Osteoblast (primary cell): ENCODE results near the gene PIK3IP1. TPM values are rescaled to one million over a fixed set of nuclear protein-coding genes. Genes with fewer than 3 reads are reported as not detected.
"Not testable (repeated sequence)": the region's sequence is repeated elsewhere in the genome, so short reads cannot be mapped to it uniquely, and the experiment has no call there.

Source experiments
- DNase-seq: peaks from one replicate; pipeline ENCODE4 v3.0.0; 2011; ENCODE audit warnings: low spot score, mixed read lengths; ENCODE audit not compliant: insufficient read length; ENCODE audit errors: missing footprints
- H2AFZ ChIP-seq: 2 replicates; pipeline ENCODE4 v1.6.0; 2011; ENCODE audit warnings: mild to moderate bottlenecking, low read length
- H3K27ac ChIP-seq: 2 replicates; pipeline ENCODE4 v1.5.1; 2011; ENCODE audit warnings: mild to moderate bottlenecking, low read depth, low read length, moderate library complexity
- H3K27me3 ChIP-seq: 2 replicates; pipeline ENCODE4 v1.6.0; 2012; ENCODE audit warnings: mild to moderate bottlenecking, control low read depth, inconsistent platforms, low read length, moderate library complexity; ENCODE audit not compliant: insufficient read depth
- H3K36me3 ChIP-seq: 2 replicates; pipeline ENCODE4 v1.5.1; 2011; ENCODE audit warnings: mild to moderate bottlenecking, low read length, control low read depth, moderate library complexity; ENCODE audit not compliant: insufficient read depth
- H3K4me1 ChIP-seq: 2 replicates; pipeline ENCODE4 v1.5.1; 2011; ENCODE audit warnings: mild to moderate bottlenecking, low read length, control low read depth, moderate library complexity; ENCODE audit not compliant: insufficient read depth
- H3K4me2 ChIP-seq: 2 replicates; pipeline ENCODE4 v1.6.0; 2011; ENCODE audit warnings: mild to moderate bottlenecking, low read length; ENCODE audit not compliant: insufficient read depth
- H3K4me3 ChIP-seq: fragments of 200-600 bp; sonication (generic); 3 replicates; pipeline ENCODE4 v1.5.1; 2012; ENCODE audit warnings: mild to moderate bottlenecking, low read length, inconsistent platforms; ENCODE audit not compliant: insufficient read depth
- H3K79me2 ChIP-seq: 2 replicates; pipeline ENCODE4 v1.6.0; 2012; ENCODE audit warnings: mild to moderate bottlenecking, low read length, control low read depth, inconsistent platforms; ENCODE audit not compliant: insufficient read depth
- H3K9me3 ChIP-seq: 2 replicates; pipeline ENCODE4 v1.5.1; 2011; ENCODE audit warnings: low read depth, low read length, control low read depth
- H4K20me1 ChIP-seq: 2 replicates; pipeline ENCODE4 v1.6.0; 2012; ENCODE audit warnings: mild to moderate bottlenecking, low read length, control low read depth; ENCODE audit not compliant: insufficient read depth
- CTCF ChIP-seq: IDR thresholded peaks from 2 replicates; pipeline ENCODE4 v1.5.1; 2011; ENCODE audit warnings: mild to moderate bottlenecking, low read depth, low read length, moderate library complexity; ENCODE audit errors: extremely low read depth
- total RNA-seq: library from RNA; depleted of rRNA; stranded (reverse); fragments of >200 nt; gene quantifications from 2 replicates; pipeline ENCODE4 v1.2.3, GENCODE V29; 2012

The PIK3IP1 gene
- total RNA-seq, 1 donor: 31.5 TPM

DNA sequence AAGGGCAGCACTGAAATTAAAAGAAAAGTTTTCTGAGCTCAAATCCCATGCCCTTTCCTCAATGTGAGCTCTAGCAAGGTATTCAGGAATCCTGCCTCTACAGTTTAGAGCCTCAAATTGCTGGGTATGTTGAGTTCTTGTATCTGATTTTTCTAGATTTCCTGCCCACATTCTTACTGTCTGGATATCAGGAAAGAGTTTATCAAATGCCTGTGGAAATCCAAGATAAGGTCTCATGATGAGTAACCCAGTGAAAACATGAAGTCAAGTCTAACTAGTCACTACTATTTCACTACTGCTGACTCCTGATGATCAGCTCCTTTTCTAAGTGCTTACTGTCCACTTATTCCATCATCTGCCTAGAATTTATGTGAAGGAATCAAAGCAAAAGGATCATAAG is 50.4 kb downstream of the PIK3IP1 start:
- Histone ChIP-seq H2AFZ (no peak overlapping the region), H3K4me3 (no peak overlapping the region), H3K4me2 (peak overlapping the region; percentile 28), H3K4me1 (peaks cover 55% of the 10 kb centered on the region), H4K20me1 (no peaks in the 10 kb centered on the region), H3K36me3 (no peaks in the 10 kb centered on the region), H3K27me3 (no peaks in the 10 kb centered on the region), H3K79me2 (no peaks in the 10 kb centered on the region), H3K27ac (peak overlapping the region; percentile 54), H3K9me3 (no peaks in the 10 kb centered on the region)
- peak; percentile 95 for DNase-seq
- TF ChIP-seq CTCF: peak; percentile 33

- Histone ChIP-seq H3K27ac (peak overlapping the region; percentile 54), H3K4me2 (peak overlapping the region; percentile 28), H3K36me3 (no peaks in the 10 kb centered on the region), H3K4me1 (peaks cover 55% of the 10 kb centered on the region), H3K4me3 (no peak overlapping the region), H2AFZ (no peak overlapping the region), H3K79me2 (no peaks in the 10 kb centered on the region), H3K9me3 (no peaks in the 10 kb centered on the region), H4K20me1 (no peaks in the 10 kb centered on the region), H3K27me3 (no peaks in the 10 kb centered on the region)
- DNase-seq: no peak
- TF ChIP-seq CTCF: no peak
Observed at GRCh38 chr22:31241200-31241599, 51.1 kb downstream of the PIK3IP1 start.

DNA sequence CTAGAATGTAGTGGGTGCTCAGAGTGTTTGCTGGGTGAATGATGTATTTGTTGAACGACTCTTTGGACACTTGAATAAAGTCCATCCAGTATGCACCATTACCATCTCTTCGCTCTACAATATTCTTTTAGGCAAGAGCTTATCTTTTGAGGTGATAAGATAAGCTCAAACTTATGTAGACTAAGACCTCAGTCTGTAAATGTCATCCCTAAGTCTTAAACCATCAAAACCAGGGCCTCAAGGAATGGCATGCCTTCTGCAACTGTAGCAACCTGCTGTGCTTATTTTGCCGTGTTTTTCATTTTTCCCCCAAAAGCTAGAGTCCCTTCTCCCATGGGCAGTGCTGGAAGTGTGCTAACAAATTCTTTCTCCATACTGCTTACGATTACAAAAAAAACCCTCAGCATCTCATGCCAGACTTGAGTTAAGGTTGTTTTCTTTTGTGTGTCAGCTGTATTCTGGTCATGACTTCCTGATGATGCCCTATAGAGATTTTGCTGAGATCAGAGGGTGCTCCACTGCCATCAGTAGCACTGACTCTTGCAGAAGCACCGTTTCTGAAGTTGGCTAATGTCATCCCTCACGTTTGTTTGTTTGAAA is 52.4 kb downstream of the PIK3IP1 start:
- Histone ChIP-seq H4K20me1 (no peaks in the 10 kb centered on the region), H3K9me3 (no peaks in the 10 kb centered on the region), H3K27me3 (no peaks in the 10 kb centered on the region), H3K79me2 (no peaks in the 10 kb centered on the region), H3K27ac (peak overlapping the region; percentile 24), H2AFZ (no peak overlapping the region), H3K4me3 (no peak overlapping the region), H3K4me1 (peaks cover 53% of the 10 kb centered on the region), H3K4me2 (peak overlapping the region; percentile 17), H3K36me3 (no peaks in the 10 kb centered on the region)
- no peak for TF ChIP-seq CTCF
- DNase-seq: peak; percentile 44

- TF ChIP-seq CTCF: no peak
- Histone ChIP-seq H3K27ac (no peak overlapping the region), H3K27me3 (no peaks in the 10 kb centered on the region), H3K4me1 (peaks cover 35% of the 10 kb centered on the region), H3K4me2 (no peak overlapping the region), H3K9me3 (no peaks in the 10 kb centered on the region), H3K79me2 (no peaks in the 10 kb centered on the region), H3K36me3 (no peaks in the 10 kb centered on the region), H4K20me1 (no peaks in the 10 kb centered on the region), H3K4me3 (no peak overlapping the region), H2AFZ (no peak overlapping the region)
- no peak for DNase-seq
Observed at GRCh38 chr22:31238057-31238456, 54.2 kb downstream of the PIK3IP1 start.

- not testable (repeated sequence) for H3K27me3 ChIP-seq, H3K27ac ChIP-seq, H3K79me2 ChIP-seq, H3K36me3 ChIP-seq, DNase-seq, H3K4me2 ChIP-seq, H3K4me3 ChIP-seq, H4K20me1 ChIP-seq, H2AFZ ChIP-seq, H3K9me3 ChIP-seq
- peaks cover 20% of the 10 kb centered on the region for H3K4me1 ChIP-seq
Observed at GRCh38 chr22:31236044-31236443, 56.2 kb downstream of the PIK3IP1 start.
